Mesothelial cell of epicardium (in vitro differentiated cells): ENCODE results near the gene GALNTL6. TPM values are rescaled to one million over a fixed set of nuclear protein-coding genes. Genes with fewer than 3 reads are reported as not detected.
"Not testable (repeated sequence)": the region's sequence is repeated elsewhere in the genome, so short reads cannot be mapped to it uniquely, and the experiment has no call there.

Experiments
- DNase-seq, 2 experiments: peaks; one replicate each; pipeline ENCODE4 v3.0.0; 2021; ENCODE audit warnings: low spot score in 2 of 2; ENCODE audit not compliant: unreplicated experiment in 2 of 2
- H3K27ac Mint-ChIP-seq: 2 replicates; pipeline ENCODE4 v1.8.0; 2021; ENCODE audit warnings: mixed read lengths
- H3K27me3 Mint-ChIP-seq: 2 replicates; pipeline ENCODE4 v1.8.0; 2021; ENCODE audit warnings: low read depth, mixed read lengths
- H3K36me3 Mint-ChIP-seq: 2 replicates; pipeline ENCODE4 v1.8.0; 2021; ENCODE audit warnings: mixed read lengths
- H3K4me1 Mint-ChIP-seq: 2 replicates; pipeline ENCODE4 v1.8.0; 2021; ENCODE audit warnings: mixed read lengths
- H3K4me3 Mint-ChIP-seq: 2 replicates; pipeline ENCODE4 v1.8.0; 2021; ENCODE audit warnings: mild to moderate bottlenecking, moderate library complexity, mixed read lengths
- H3K9me3 Mint-ChIP-seq: 2 replicates; pipeline ENCODE4 v1.8.0; 2021; ENCODE audit warnings: mixed read lengths
- total RNA-seq: library from RNA; stranded (reverse); gene quantifications from 3 replicates; pipeline ENCODE4 v1.2.1, GENCODE V29; 2021
- TF ChIP-seq, protein P1 (sequence below): fragments of 200-600 bp; sonication (generic); IDR thresholded peaks from one replicate; pipeline ENCODE4 v1.5.0; 2021; ENCODE audit warnings: antibody characterized with exemption; ENCODE audit not compliant: unreplicated experiment

GALNTL6 gene
- total RNA-seq, 1 donor from 2014 or later: 1.3 TPM

DNA sequence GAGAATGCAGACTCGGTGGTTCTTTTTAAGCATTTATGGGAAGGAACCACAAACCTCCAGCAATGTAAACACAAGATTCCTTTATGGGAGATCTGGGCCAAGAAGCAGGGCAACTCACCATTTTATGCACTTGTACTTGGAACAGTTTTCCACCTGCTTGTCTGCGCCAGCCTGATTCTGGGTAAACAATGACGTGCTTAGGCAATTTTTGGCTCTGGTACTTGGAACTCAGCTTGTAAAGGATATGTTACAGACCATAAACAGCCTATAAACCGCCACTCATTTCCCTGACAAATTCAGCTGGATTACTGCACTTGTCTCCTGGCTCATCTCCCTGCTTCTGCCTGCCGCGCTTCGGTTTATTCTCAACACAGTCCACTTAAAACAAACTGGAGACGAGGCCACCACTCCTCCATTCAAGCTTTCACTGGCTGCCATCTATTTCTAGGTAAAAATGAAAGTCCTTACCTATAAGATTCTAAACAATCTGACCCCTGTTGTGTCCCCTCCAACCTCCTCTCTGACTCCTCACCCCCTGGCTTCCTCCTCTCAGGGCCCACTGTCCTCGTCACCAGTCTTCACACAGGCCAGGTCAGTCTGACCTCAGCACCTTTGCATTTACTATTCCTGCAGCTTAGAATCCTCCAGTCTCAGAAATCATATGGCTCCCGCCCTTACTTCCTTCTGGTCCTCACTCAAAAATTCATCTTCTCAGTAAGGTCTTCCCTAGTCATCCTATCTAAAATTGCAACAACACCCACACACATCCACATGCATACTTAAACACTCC, 1149.6 kb downstream of the GALNTL6 start:
- no peak for DNase-seq
- no peaks in the 10 kb centered on the region for H3K36me3 Mint-ChIP-seq
- H3K4me3 Mint-ChIP-seq: no peak overlapping the region
- H3K27ac Mint-ChIP-seq: no peak overlapping the region
- TF ChIP-seq, protein P1, sequence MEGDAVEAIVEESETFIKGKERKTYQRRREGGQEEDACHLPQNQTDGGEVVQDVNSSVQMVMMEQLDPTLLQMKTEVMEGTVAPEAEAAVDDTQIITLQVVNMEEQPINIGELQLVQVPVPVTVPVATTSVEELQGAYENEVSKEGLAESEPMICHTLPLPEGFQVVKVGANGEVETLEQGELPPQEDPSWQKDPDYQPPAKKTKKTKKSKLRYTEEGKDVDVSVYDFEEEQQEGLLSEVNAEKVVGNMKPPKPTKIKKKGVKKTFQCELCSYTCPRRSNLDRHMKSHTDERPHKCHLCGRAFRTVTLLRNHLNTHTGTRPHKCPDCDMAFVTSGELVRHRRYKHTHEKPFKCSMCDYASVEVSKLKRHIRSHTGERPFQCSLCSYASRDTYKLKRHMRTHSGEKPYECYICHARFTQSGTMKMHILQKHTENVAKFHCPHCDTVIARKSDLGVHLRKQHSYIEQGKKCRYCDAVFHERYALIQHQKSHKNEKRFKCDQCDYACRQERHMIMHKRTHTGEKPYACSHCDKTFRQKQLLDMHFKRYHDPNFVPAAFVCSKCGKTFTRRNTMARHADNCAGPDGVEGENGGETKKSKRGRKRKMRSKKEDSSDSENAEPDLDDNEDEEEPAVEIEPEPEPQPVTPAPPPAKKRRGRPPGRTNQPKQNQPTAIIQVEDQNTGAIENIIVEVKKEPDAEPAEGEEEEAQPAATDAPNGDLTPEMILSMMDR: no peak
- H3K4me1 Mint-ChIP-seq: peaks cover 2% of the 10 kb centered on the region
- peaks cover 37% of the 10 kb centered on the region for H3K27me3 Mint-ChIP-seq
- peaks cover under 1% of the 10 kb centered on the region for H3K9me3 Mint-ChIP-seq

- DNase-seq: no peak
- H3K4me1 Mint-ChIP-seq: peaks cover 2% of the 10 kb centered on the region
- peaks cover 37% of the 10 kb centered on the region for H3K27me3 Mint-ChIP-seq
- no peaks in the 10 kb centered on the region for H3K36me3 Mint-ChIP-seq
- H3K9me3 Mint-ChIP-seq: peaks cover 10% of the 10 kb centered on the region
- TF ChIP-seq, protein P1: no peak
- no peak overlapping the region for H3K4me3 Mint-ChIP-seq
- no peak overlapping the region for H3K27ac Mint-ChIP-seq
Measured at GRCh38 chr4:172963498-172964294, 1150.5 kb downstream of the GALNTL6 start.

- not testable (repeated sequence) for H3K4me3 Mint-ChIP-seq, H3K4me1 Mint-ChIP-seq, H3K27me3 Mint-ChIP-seq, H3K27ac Mint-ChIP-seq, DNase-seq, H3K36me3 Mint-ChIP-seq
- peaks cover 29% of the 10 kb centered on the region for H3K9me3 Mint-ChIP-seq
Measured at GRCh38 chr4:172970189-172970588, 1157.0 kb downstream of the GALNTL6 start.

DNA sequence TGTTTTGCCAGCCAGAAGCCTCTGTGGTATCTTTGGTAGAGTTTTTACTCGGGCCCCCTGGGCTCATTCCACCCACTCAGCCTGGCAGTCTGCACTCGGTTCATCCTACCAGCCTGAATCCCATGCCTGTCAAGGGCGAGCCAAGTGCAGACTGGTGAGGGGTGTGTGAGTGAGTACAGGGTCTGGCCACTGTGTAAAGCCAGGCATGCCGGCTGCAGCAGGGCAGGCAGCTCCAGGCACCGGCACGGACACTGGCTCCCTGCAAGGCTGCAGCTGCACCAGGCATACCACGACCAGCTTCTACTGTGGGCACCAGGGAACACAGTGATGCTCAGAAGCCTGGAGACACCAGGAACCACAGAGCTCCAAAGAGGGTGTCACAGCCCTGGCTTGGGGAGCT, 1161.4 kb downstream of the GALNTL6 start:
- TF ChIP-seq, protein P1: no peak
- H3K36me3 Mint-ChIP-seq: peaks cover 5% of the 10 kb centered on the region

GRCh38 chr4:172975651-172976229, 1162.5 kb downstream of the GALNTL6 start:
- no peak for DNase-seq
- Mint-ChIP-seq H3K27me3 (peaks cover 21% of the 10 kb centered on the region), H3K4me1 (no peaks in the 10 kb centered on the region), H3K9me3 (peaks cover 2% of the 10 kb centered on the region), H3K36me3 (no peaks in the 10 kb centered on the region), H3K4me3 (no peak overlapping the region), H3K27ac (no peak overlapping the region)
- TF ChIP-seq, protein P1: no peak

More for the DNA sequence above, 1161.4 kb downstream of the GALNTL6 start:
- H3K9me3 Mint-ChIP-seq: peaks cover 11% of the 10 kb centered on the region
- DNase-seq: no peak
- H3K27me3 Mint-ChIP-seq: peaks cover 21% of the 10 kb centered on the region
- no peaks in the 10 kb centered on the region for H3K4me1 Mint-ChIP-seq
- H3K4me3 Mint-ChIP-seq: no peak overlapping the region
- no peak overlapping the region for H3K27ac Mint-ChIP-seq

DNA sequence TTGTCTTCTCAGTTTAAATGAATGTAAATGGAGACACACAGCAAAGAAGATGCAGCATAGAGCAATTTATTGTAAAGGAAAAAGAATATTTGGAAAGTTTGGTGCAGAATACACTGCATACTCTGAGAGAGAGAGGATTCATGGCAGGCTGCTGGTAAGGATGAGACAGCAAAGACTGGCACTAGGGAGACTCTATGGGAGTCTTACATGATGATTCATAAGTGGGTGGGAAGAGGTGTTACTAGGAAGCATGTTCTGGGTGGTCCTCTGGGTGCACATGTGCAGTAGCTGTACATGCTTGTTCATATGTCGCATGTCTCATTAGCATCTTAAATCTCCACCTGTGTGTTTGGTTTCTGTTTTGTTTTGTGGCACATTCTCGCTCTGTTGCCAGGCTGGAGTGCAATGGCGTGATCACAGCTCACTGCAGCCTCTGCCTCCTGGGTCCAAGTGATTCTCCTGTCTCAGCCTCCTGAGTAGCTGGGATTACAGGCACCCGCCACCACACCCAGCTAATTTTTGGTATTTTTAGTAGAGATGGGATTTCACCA, 1164.4 kb downstream of the GALNTL6 start:
- H3K9me3 Mint-ChIP-seq: peaks cover 14% of the 10 kb centered on the region
- H3K4me3 Mint-ChIP-seq, DNase-seq, H3K27ac Mint-ChIP-seq, H3K36me3 Mint-ChIP-seq, H3K4me1 Mint-ChIP-seq: not testable (repeated sequence)
- H3K27me3 Mint-ChIP-seq: peaks cover 21% of the 10 kb centered on the region
